Heart left ventricle (tissue), 16 donors: ENCODE measurements around the gene PPP1R14B. TPM values are rescaled to one million over a fixed set of nuclear protein-coding genes. Genes with fewer than 3 reads are reported as not detected.

ENCODE experiments used
- ATAC-seq, 4 donors: fragments of 200-7000 bp; cut with Tn5 transposase; one replicate each; pipeline ENCODE4 v1.9.1; 2020 to 2022; ENCODE audit warnings: moderate library complexity in 4 of 4, mild to moderate bottlenecking in 3 of 4, moderate number of reproducible peaks in 1 of 4
- DNase-seq, 5 donors: peaks; one replicate each; pipeline ENCODE4 v3.0.0-alpha.2; 2020
- H3K27ac ChIP-seq, 12 donors: fragments of 200-600 bp; sonication (generic) in 4 of 12; one replicate each; pipeline versions ENCODE4 v1.5.0 to v1.8.0; 2016 to 2022; ENCODE audit warnings: mild to moderate bottlenecking in 2 of 12
- H3K27me3 ChIP-seq, 9 donors: fragments of 200-600 bp; sonication (generic) in 2 of 9; one replicate each; pipeline versions ENCODE4 v1.5.1 to v1.8.0; 2016 to 2022; ENCODE audit warnings: mild to moderate bottlenecking in 3 of 9
- H3K36me3 ChIP-seq, 9 donors: fragments of 200-600 bp; sonication (generic) in 2 of 9; one replicate each; pipeline versions ENCODE4 v1.5.0 to v1.8.0; 2018 to 2022; ENCODE audit warnings: mild to moderate bottlenecking in 2 of 9
- H3K4me1 ChIP-seq, 12 donors: fragments of 200-600 bp; sonication (generic) in 4 of 12; one replicate each; pipeline versions ENCODE4 v1.5.0 to v1.8.0; 2016 to 2022; ENCODE audit warnings: mild to moderate bottlenecking in 3 of 12
- H3K4me3 ChIP-seq, 12 donors: fragments of 200-600 bp; sonication (generic) in 4 of 12; one replicate each; pipeline versions ENCODE4 v1.5.0 to v1.8.0; 2017 to 2022; ENCODE audit warnings: mild to moderate bottlenecking in 9 of 12, moderate library complexity in 4 of 12
- H3K9me3 ChIP-seq, 12 donors: fragments of 200-600 bp; sonication (generic) in 4 of 12; one replicate each; pipeline versions ENCODE4 v1.5.0 to v1.8.0; 2016 to 2022; ENCODE audit warnings: mild to moderate bottlenecking in 1 of 12
- POLR2A ChIP-seq, 2 donors: fragments of 450-650 bp; IDR thresholded peaks; one replicate each; pipeline ENCODE4 v1.6.1; 2017; ENCODE audit warnings: antibody characterized with exemption in 2 of 2, mild to moderate bottlenecking in 2 of 2, moderate library complexity in 2 of 2
- whole genome bisulfite sequencing, 4 donors: extraction: QIAGEN DNeasy Blood & Tissue Kit in 2 of 4; methylation state at CpG; one replicate each; pipeline versions ENCODE4 v1.1.5 to v1.1.7; 2013 to 2018; 5-methylcytosine and 5-hydroxymethylcytosine counted together
- intact Hi-C, 10 donors: fragments of 100-400 bp; cut with DNase I; formaldehyde crosslinking; loops; one replicate each; pipeline versions ENCODE4 v1.11.1 to v1.14.2; 2022
- polyA plus RNA-seq, 2 donors: library from polyadenylated mRNA; stranded (reverse); fragments of 200-250 nt; gene quantifications; one replicate each; pipeline ENCODE4 v1.2.3, GENCODE V29; 2013
- total RNA-seq, 9 donors: library from RNA; depleted of rRNA in 2 of 9; stranded (reverse); fragments of >200 nt in 2 of 9; fragmentation: NEBNext Ultra II Directional in 3 of 9; extraction: Animal tissue kit (Norgen Biotek cat#: 25700) in 3 of 9; gene quantifications; one replicate each; pipeline versions ENCODE4 v1.1.0 to v1.2.4, GENCODE V29; 2016 to 2023
- TF ChIP-seq, protein P1 (sequence below), 12 donors: fragments of 200-600 bp; sonication (generic) in 4 of 12; IDR thresholded peaks; one replicate each; pipeline versions ENCODE4 v1.5.0 to v1.8.0; 2018 to 2022; ENCODE audit warnings: antibody characterized with exemption in 12 of 12, mild to moderate bottlenecking in 5 of 12
- donor health status: ischemic (EF 13 %, LVEDD 7.1; RV severe dilation, severe dysfunction).
- donor health status: healthy with polysubstance abuse.
- donor health status: DM: no; HTN: yes; CAD: no.
- donor health status: DM: no; HTN: no; CAD: no.
- donor health status: ischemic (EF 25% LVEDD 6.9; RV normal size, moderate dysfunction).
- donor health status: ischemic (EF 25% LVEDD 5.7; RV mildly dilated, moderate dysfunction).
- donor health status: healthy.
- donor health status: DM: yes; HTN: yes; CAD: no.
- donor health status: ischemic (EF 35%, LVEDD 5.7; RV mildly dilated, moderate dysfunction).
- donor health status: nonischemic (EF 11% LVEDD 7.7; RV severe dilation, severe dysfunction).
- donor health status: DM: yes; HTN: yes; CAD: no.
- donor health status: PGD.
- donor health status: ischemic (EF 29% LVEDD 5.4; RV normal size, mild dysfunction).
- donor health status: nonischemic (EF 23%, LVEDD 6.1; RV moderate dilation, normal function).

Gene PPP1R14B
- total and polyA plus RNA-seq, 11 donors: 69.6 to 244 (median 108) TPM

- TF ChIP-seq, protein P1, sequence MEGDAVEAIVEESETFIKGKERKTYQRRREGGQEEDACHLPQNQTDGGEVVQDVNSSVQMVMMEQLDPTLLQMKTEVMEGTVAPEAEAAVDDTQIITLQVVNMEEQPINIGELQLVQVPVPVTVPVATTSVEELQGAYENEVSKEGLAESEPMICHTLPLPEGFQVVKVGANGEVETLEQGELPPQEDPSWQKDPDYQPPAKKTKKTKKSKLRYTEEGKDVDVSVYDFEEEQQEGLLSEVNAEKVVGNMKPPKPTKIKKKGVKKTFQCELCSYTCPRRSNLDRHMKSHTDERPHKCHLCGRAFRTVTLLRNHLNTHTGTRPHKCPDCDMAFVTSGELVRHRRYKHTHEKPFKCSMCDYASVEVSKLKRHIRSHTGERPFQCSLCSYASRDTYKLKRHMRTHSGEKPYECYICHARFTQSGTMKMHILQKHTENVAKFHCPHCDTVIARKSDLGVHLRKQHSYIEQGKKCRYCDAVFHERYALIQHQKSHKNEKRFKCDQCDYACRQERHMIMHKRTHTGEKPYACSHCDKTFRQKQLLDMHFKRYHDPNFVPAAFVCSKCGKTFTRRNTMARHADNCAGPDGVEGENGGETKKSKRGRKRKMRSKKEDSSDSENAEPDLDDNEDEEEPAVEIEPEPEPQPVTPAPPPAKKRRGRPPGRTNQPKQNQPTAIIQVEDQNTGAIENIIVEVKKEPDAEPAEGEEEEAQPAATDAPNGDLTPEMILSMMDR (IDR thresholded peaks at IDR 0.05): no peak
- no peak for TF ChIP-seq POLR2A (IDR thresholded peaks at IDR 0.05)
- no peak for ATAC-seq
- peaks cover 32 to 98% (median 75%) of the 10 kb centered on the region in 9 donors for H3K27me3 ChIP-seq
- H3K4me3 ChIP-seq: no peak overlapping the region
- intact Hi-C loops: loop anchor here in 1 of 10 donors (5.0 kb wide), 1 partner anchor 37 kb away; no protein-coding TSS in a partner anchor
- H3K9me3 ChIP-seq: no peaks in the 10 kb centered on the region
- no peak for DNase-seq
- no peak overlapping the region for H3K27ac ChIP-seq
- WGBS, 4 donors: 56 to 71% (median 61%) methylated on average over 3 of the region's 3 CpGs
- H3K4me1 ChIP-seq: peaks cover 4 to 29% (median 17%) of the 10 kb centered on the region in 12 donors
- H3K36me3 ChIP-seq: no peaks in the 10 kb centered on the region
These were observed 48.0 kb upstream of the PPP1R14B start for GRCh38 chr11:64294774-64295173.

GRCh38 chr11:64292460-64293254 is 45.9 kb upstream of the PPP1R14B start:
- no peaks in the 10 kb centered on the region for H3K9me3 ChIP-seq
- TF ChIP-seq POLR2A (IDR thresholded peaks at IDR 0.05): no peak
- TF ChIP-seq, protein P1 (IDR thresholded peaks at IDR 0.05): no peak
- peaks cover 25 to 76% (median 59%) of the 10 kb centered on the region in 9 donors for H3K27me3 ChIP-seq

GRCh38 chr11:64291752-64292459 is 45.2 kb upstream of the PPP1R14B start:
- H3K27ac ChIP-seq: no peak overlapping the region
- ATAC-seq (peak in 1 of 4 donors; percentile 9), DNase-seq (peak in 1 of 5 donors; percentile 15)
- H3K4me3 ChIP-seq: peak overlapping the region; percentile 23 to 52 (median 38)
- WGBS, 4 donors: 0 to 1% (median 1%) methylated on average over 33 to 96 of the region's 96 CpGs
- TF ChIP-seq, protein P1 (IDR thresholded peaks at IDR 0.05): no peak
- no peak for TF ChIP-seq POLR2A (IDR thresholded peaks at IDR 0.05)
- intact Hi-C loops: no loop called here
- H3K27me3 ChIP-seq: peaks cover 21 to 69% (median 51%) of the 10 kb centered on the region in 9 donors
- H3K36me3 ChIP-seq: no peaks in the 10 kb centered on the region
- H3K4me1 ChIP-seq: peaks cover 0 to 20% (median 9%) of the 10 kb centered on the region in 12 donors
- no peaks in the 10 kb centered on the region for H3K9me3 ChIP-seq

More at GRCh38 chr11:64292460-64293254, 45.9 kb upstream of the PPP1R14B start:
- 28 to 38% (median 32%) methylated on average over 35 to 42 of the region's 42 CpGs for WGBS, 4 donors
- peak in 1 of 5 donors; percentile 15 for DNase-seq
- Histone ChIP-seq H3K4me3 (peak overlapping the region; percentile 23 to 52 (median 38)), H3K4me1 (peaks cover 0 to 20% (median 9%) of the 10 kb centered on the region in 12 donors), H3K27ac (no peak overlapping the region), H3K36me3 (no peaks in the 10 kb centered on the region)
- intact Hi-C loops: no loop called here
- peak in 1 of 4 donors; percentile 16 for ATAC-seq

GRCh38 chr11:64291262-64291751 is 44.6 kb upstream of the PPP1R14B start, which contains the start of gene KCNK4:
Gene KCNK4 (plus strand): TSS chr11:64291302. CDS start chr11:64293019, 1,717 bp downstream.
- H3K36me3 ChIP-seq: no peaks in the 10 kb centered on the region
- TF ChIP-seq, protein P1 (IDR thresholded peaks at IDR 0.05): no peak
- TF ChIP-seq POLR2A (IDR thresholded peaks at IDR 0.05): no peak
- peak within 1 kb of the TSS; percentile 23 to 52 (median 38) for H3K4me3 ChIP-seq
- ATAC-seq (no peak), DNase-seq (peak in 1 of 5 donors; percentile 19)
- WGBS, 4 donors: 3 to 4% (median 3%) methylated on average over 16 to 45 of the region's 45 CpGs
- peaks cover 3 to 26% (median 12%) of the 10 kb centered on the region in 12 donors for H3K4me1 ChIP-seq
- intact Hi-C loops: no loop called here
- no peaks in the 10 kb centered on the region for H3K9me3 ChIP-seq
- peaks cover 18 to 63% (median 45%) of the 10 kb centered on the region in 9 donors for H3K27me3 ChIP-seq
- no peak within 1 kb of the TSS for H3K27ac ChIP-seq
